Aorta (tissue), 5 donors: ENCODE results near the gene RABGAP1L. TPM values are rescaled to one million over a fixed set of nuclear protein-coding genes. Genes with fewer than 3 reads are reported as not detected.
A peak's percentile ranks its signal among the peaks of the same experiment; 100 is the strongest.

Experiments
- ATAC-seq: fragments of 200-7000 bp; cut with Tn5 transposase; one replicate; pipeline ENCODE4 v1.9.1; 2022; ENCODE audit warnings: moderate library complexity; ENCODE audit not compliant: low FRiP score
- DNase-seq, 2 donors: peaks; one replicate each; pipeline ENCODE4 v3.0.0-alpha.2; 2020
- H3K27ac ChIP-seq, 2 donors: one replicate each; pipeline ENCODE4 v1.5.1; 2013; ENCODE audit warnings: low read length in 2 of 2, mild to moderate bottlenecking in 2 of 2, moderate library complexity in 2 of 2, control low read depth in 1 of 2, inconsistent platforms in 1 of 2, low read depth in 1 of 2
- H3K27me3 ChIP-seq, 2 donors: one replicate each; pipeline ENCODE4 v1.6.1; 2013; ENCODE audit warnings: control low read depth in 1 of 2, low read length in 1 of 2, mild to moderate bottlenecking in 1 of 2, moderate library complexity in 1 of 2; ENCODE audit not compliant: insufficient read depth in 2 of 2, control insufficient read depth in 1 of 2
- H3K36me3 ChIP-seq, 2 donors: one replicate each; pipeline ENCODE4 v1.6.1; 2013; ENCODE audit warnings: control low read depth in 1 of 2, low read length in 1 of 2, mild to moderate bottlenecking in 1 of 2; ENCODE audit not compliant: insufficient read depth in 2 of 2, control insufficient read depth in 1 of 2
- H3K4me1 ChIP-seq, 2 donors: one replicate each; pipeline ENCODE4 v1.6.1; 2013; ENCODE audit warnings: low read length in 2 of 2, control low read depth in 1 of 2, mild to moderate bottlenecking in 1 of 2, moderate library complexity in 1 of 2; ENCODE audit not compliant: insufficient read depth in 2 of 2, control insufficient read depth in 1 of 2
- H3K4me3 ChIP-seq, 2 donors: one replicate each; pipeline ENCODE4 v1.5.1; 2013; ENCODE audit warnings: low read length in 2 of 2, control low read depth in 1 of 2, mild to moderate bottlenecking in 1 of 2
- H3K9me3 ChIP-seq: one replicate; pipeline ENCODE4 v1.6.1; 2013; ENCODE audit warnings: mild to moderate bottlenecking, low read length; ENCODE audit not compliant: control insufficient read depth
- whole genome bisulfite sequencing, 2 donors: extraction: QIAGEN DNeasy Blood & Tissue Kit; methylation state at CpG; one replicate each; pipeline ENCODE4 v1.1.7; 2013; 5-methylcytosine and 5-hydroxymethylcytosine counted together
- intact Hi-C, 2 donors: fragments of 100-400 bp; cut with DNase I; formaldehyde crosslinking; loops; one replicate each; pipeline versions ENCODE4 v1.14.2 to v1.15.0; 2022
- polyA plus RNA-seq, 2 donors: library from polyadenylated mRNA; stranded (reverse); fragments of 200-250 nt; gene quantifications; one replicate each; pipeline ENCODE4 v1.2.3, GENCODE V29; 2013
- total RNA-seq, 2 donors: library from RNA; stranded (reverse); fragmentation: NEBNext Ultra II Directional; extraction: Animal tissue kit (Norgen Biotek cat#: 25700); gene quantifications; one replicate each; pipeline ENCODE4 v1.2.1, GENCODE V29; 2021
- donor health status: healthy with polysubstance abuse.
- donor health status: Bipolar disorder and iron deficiency.
- donor health status: DM: no; HTN: no; CAD: no.
- donor health status: DM: no; HTN: no; CAD: no.
- donor health status: DM: yes; HTN: yes; CAD: no.

The RABGAP1L gene
- total and polyA plus RNA-seq, 4 donors, result 14.8 to 56.4 (median 38.4) TPM

DNA sequence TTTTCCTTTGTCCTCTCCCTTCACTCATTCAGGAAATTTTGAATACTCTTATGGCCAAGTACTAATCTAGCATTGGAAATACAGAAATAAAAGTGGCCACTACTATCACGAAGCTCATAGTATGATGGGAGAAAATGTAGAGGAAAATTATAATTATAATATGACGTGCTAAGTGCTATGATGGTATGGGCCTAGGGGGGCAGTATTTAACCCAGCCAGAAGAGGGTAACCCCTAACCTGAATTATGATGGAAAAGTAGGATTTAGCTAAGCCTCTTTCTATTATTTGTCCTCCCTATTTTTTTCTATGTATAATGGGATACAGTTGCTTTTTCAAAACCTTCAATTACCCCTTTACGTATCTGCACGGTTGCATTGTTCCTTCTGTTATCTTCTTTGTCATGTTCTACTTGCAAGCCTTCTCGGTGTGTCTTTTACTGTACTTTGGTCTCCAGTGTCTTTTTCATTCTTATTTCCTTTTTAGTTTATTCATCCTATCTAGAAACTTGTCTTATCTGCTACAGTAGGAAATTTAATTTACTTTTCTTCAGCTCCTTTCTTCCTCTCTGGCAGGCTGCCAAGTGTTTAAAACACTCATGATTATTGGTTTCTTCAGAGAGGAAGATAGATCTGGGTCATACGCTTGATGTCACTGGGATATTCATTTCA, 199.6 kb downstream of the RABGAP1L start:
- intact Hi-C loops, result no loop called here
- no peaks in the 10 kb centered on the region for H3K36me3 ChIP-seq
- no peaks in the 10 kb centered on the region for H3K27me3 ChIP-seq
- DNase-seq, result no peak
- ATAC-seq, result no peak
- no peaks in the 10 kb centered on the region for H3K9me3 ChIP-seq
- WGBS, 2 donors, result 89 to 92% methylated on average over 6 of the region's 6 CpGs
- no peak overlapping the region for H3K4me3 ChIP-seq
- no peak overlapping the region for H3K27ac ChIP-seq
- H3K4me1 ChIP-seq, result peaks cover 0 to 4% of the 10 kb centered on the region in 2 donors

DNA sequence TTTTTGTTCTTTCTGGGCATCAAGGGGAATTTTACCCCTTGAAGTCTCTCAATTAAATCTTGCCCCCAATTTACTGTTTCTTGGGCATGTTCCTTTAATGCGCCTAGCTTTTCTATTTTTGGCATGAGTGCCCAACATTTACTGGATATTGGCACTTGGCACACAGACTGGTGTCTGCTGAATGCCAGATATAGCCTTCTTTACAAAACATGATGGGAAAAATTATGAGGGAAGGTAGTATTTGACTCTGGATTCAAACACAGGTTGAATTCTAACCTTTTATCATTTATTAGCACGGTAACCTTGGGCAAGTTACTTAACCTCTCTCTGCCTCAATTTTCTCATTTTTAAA, 200.1 kb downstream of the RABGAP1L start:
- Histone ChIP-seq H3K27me3 (no peaks in the 10 kb centered on the region), H3K4me1 (peaks cover 0 to 4% of the 10 kb centered on the region in 2 donors), H3K27ac (no peak overlapping the region), H3K9me3 (no peaks in the 10 kb centered on the region), H3K36me3 (no peaks in the 10 kb centered on the region), H3K4me3 (no peak overlapping the region)
- intact Hi-C loops, result no loop called here
- DNase-seq (no peak), ATAC-seq (no peak)
- 74 to 84% methylated on average over 2 of the region's 2 CpGs for WGBS, 2 donors

DNA sequence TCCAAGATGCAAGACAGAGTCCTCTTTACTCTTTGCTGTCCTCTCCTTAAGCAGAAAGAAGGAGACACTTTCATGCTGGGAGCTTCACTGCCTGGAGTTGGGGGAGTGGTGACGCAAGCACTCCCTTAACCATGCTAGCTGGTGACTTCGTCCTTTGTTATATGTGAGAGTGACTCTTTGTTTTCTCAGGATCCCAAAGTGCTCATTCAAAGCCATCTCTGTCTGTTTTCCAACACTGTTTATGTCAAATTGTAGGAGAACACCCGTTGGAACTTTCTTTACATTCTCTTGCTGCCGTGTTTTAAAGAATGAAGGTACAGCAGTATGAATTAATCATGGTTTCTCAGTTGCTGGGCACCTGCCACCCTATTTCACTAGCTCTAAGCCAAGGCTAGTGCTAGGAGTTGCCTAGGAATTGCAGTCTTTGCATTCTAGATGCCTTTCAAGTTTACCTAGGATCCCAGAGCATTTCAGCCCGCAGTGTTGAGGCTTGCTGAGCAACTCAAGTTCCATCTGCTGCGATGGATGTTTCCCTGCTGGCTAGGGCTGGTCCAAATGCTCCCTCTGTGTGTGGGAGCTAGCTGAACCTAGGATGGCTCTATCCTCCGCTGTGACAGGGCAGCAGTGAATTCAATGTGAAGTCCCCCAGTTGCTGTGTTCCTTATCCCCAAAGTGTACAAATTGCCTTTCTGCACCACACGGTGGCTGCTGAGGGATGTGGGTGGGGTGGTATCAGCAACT, 205.8 kb downstream of the RABGAP1L start:
- Histone ChIP-seq H3K36me3 (no peaks in the 10 kb centered on the region), H3K27ac (no peak overlapping the region), H3K4me3 (no peak overlapping the region), H3K4me1 (no peaks in the 10 kb centered on the region), H3K27me3 (no peaks in the 10 kb centered on the region), H3K9me3 (peaks cover 1% of the 10 kb centered on the region)
- no peak for ATAC-seq
- 84 to 85% methylated on average over 8 of the region's 8 CpGs for WGBS, 2 donors
- DNase-seq, result no peak
- intact Hi-C loops, result no loop called here

DNA sequence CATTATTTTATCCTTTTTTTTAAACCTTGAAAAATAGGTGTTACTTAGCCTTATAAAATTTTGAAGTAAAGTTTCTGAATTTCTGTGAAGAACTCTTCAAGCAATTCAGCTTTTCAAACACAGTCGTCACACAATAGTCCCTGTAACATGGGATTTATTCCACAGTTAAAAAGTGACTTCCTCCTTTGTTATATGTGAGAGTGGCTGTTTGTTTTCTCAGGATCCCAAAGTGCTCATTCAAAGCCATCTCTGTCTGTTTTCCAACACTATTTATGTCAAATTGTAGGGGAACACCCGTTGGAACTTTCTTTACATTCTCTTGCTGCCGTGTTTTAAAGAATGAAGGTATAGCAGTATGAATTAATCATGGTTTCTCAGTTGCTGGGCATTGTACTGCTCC, 207.6 kb downstream of the RABGAP1L start:
- H3K27me3 ChIP-seq, result no peaks in the 10 kb centered on the region
- peaks cover 1% of the 10 kb centered on the region for H3K9me3 ChIP-seq
- intact Hi-C loops, result no loop called here
- DNase-seq (no peak), ATAC-seq (no peak)
- 49 to 51% methylated on average over 3 of the region's 3 CpGs for WGBS, 2 donors
- no peak overlapping the region for H3K4me3 ChIP-seq
- no peaks in the 10 kb centered on the region for H3K4me1 ChIP-seq
- H3K27ac ChIP-seq, result no peak overlapping the region
- H3K36me3 ChIP-seq, result no peaks in the 10 kb centered on the region

DNA sequence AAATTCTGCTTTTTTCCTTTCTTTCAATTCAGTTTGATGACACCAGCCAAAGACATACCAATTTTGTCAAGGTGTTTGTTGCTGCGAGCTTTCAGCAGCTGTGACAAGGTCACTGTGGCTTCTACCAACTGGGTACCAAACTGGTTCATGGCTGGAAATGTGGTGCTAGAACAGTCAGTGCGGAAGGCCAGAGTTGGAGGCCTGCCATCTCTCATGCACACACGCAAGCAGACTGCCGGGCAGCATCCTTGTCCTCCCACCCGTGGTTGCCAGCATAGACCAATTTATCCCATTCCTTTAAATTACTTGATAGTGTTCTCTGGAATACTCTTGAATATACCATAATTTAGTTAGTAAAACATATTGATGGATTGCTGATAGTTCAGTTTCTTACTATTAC, 208.6 kb downstream of the RABGAP1L start:
- Histone ChIP-seq H3K4me3 (no peak overlapping the region), H3K27ac (no peak overlapping the region), H3K36me3 (no peaks in the 10 kb centered on the region), H3K9me3 (peaks cover 1% of the 10 kb centered on the region), H3K27me3 (no peaks in the 10 kb centered on the region), H3K4me1 (no peaks in the 10 kb centered on the region)
- 96 to 97% methylated on average over 5 of the region's 5 CpGs for WGBS, 2 donors
- intact Hi-C loops, result no loop called here
- ATAC-seq (no peak), DNase-seq (peak in 1 of 2 donors; percentile 52)

DNA sequence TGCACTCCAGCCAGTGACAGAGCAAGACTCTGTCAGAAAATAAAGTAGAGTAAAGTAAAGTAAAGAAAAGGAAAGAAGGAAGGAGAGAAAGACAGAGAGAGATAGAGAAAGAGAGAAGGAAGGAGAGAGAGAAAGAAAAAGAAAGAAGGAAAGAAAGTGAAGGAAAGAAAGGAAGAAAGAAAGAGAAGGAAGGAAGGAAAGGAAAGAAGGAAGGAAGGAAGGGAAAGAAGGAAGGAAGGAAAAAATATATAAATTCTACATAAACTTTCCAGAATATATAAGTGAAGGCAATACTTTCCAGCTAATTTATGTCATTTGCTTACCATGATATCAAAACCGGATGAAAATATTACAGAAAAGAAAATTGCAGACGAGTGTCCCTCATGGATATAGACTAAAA, 216.7 kb downstream of the RABGAP1L start:
- intact Hi-C loops, result no loop called here
- 84 to 88% methylated on average over 2 of the region's 2 CpGs for WGBS, 2 donors
- ATAC-seq, result no peak

DNA sequence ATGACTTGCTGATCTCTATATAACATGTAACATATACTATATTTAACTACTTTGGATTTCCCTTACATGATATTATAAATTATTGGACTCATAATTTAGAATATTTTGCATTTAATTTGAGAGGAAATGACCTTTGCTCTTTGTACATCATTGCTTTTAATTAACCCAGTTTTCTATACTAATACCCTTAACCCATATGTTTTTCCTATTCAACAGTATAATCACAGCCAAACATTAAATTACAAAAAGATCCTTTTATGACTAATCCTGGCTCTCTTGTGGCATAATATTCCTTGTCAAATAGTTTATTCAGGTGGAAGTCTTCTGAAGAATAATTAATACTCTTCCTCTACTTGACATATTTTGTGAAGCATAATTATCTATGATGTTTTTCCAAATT, 232.4 kb downstream of the RABGAP1L start:
- Histone ChIP-seq H3K4me3 (no peak overlapping the region), H3K27me3 (no peaks in the 10 kb centered on the region), H3K36me3 (peaks cover 0 to 3% of the 10 kb centered on the region in 2 donors), H3K4me1 (no peaks in the 10 kb centered on the region), H3K9me3 (peaks cover 1% of the 10 kb centered on the region), H3K27ac (no peak overlapping the region)
- intact Hi-C loops, result no loop called here
- no peak for ATAC-seq
- DNase-seq, result no peak

More for the DNA sequence above, 216.7 kb downstream of the RABGAP1L start:
- DNase-seq, result no peak
- no peaks in the 10 kb centered on the region for H3K36me3 ChIP-seq
- no peaks in the 10 kb centered on the region for H3K27me3 ChIP-seq
- no peak overlapping the region for H3K27ac ChIP-seq
- H3K4me1 ChIP-seq, result no peaks in the 10 kb centered on the region
- no peak overlapping the region for H3K4me3 ChIP-seq
- H3K9me3 ChIP-seq, result no peaks in the 10 kb centered on the region

DNA sequence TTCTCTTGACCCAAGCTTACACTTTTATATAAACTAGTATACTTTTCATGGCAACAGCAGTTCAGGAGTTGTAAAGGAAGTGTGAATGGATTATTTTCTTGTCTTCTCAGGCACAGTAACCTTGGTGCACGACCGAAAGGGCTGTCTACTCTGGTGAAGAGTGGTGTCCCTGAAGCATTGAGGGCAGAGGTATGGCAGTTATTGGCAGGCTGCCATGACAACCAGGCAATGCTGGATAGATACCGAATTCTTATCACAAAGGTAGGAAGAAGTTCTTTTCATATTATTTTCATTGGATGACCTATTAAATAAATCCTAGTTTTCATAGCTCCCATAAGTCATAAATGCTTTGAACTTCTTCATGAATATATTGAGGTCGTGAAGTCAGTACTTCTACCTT, 234.6 kb downstream of the RABGAP1L start:
- DNase-seq (no peak), ATAC-seq (no peak)
- no peak overlapping the region for H3K27ac ChIP-seq
- intact Hi-C loops, result no loop called here
- H3K4me3 ChIP-seq, result no peak overlapping the region
- no peaks in the 10 kb centered on the region for H3K27me3 ChIP-seq
- peaks cover 1% of the 10 kb centered on the region for H3K9me3 ChIP-seq
- 87 to 94% methylated on average over 4 of the region's 4 CpGs for WGBS, 2 donors
- no peaks in the 10 kb centered on the region for H3K4me1 ChIP-seq
- H3K36me3 ChIP-seq, result peaks cover 0 to 3% of the 10 kb centered on the region in 2 donors

DNA sequence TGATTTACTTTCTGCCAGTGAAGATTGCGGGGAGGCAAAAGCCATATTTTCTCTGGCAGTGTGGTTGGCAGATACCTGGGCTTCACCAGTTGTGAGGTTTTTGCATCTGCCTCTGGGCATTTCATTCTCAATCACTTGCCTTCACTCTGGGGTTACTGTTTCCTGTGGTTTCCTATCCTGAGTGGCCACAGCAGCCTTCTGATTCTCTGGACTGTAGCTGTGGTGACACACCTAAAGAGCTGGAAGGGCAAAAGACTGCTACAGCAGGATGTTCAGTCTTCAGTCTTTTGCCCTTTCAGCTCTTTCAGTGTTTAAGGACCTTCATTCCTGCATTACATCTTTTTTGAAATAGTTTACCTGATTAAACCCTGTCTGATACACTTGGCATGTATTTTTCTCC, 237.9 kb downstream of the RABGAP1L start:
- H3K27me3 ChIP-seq, result no peaks in the 10 kb centered on the region
- intact Hi-C loops, result no loop called here
- H3K4me1 ChIP-seq, result no peaks in the 10 kb centered on the region
- DNase-seq (no peak), ATAC-seq (no peak)
- no peak overlapping the region for H3K27ac ChIP-seq
- 80 to 81% methylated on average over 1 of the region's 1 CpG for WGBS, 2 donors
- H3K9me3 ChIP-seq, result peaks cover 1% of the 10 kb centered on the region
- H3K36me3 ChIP-seq, result no peaks in the 10 kb centered on the region
- no peak overlapping the region for H3K4me3 ChIP-seq
